NCI-H2107 (cell line): ENCODE results near the gene CBR1.
A peak's percentile ranks its signal among the peaks of the same experiment; 100 is the strongest.
"Not testable (repeated sequence)": the region's sequence is repeated elsewhere in the genome, so short reads cannot be mapped to it uniquely, and the experiment has no call there.

Experiments used
- DNase-seq: peaks from one replicate; lab custom pipeline; 2025; lab: John Stamatoyannopoulos, UW

Gene CBR1

DNA sequence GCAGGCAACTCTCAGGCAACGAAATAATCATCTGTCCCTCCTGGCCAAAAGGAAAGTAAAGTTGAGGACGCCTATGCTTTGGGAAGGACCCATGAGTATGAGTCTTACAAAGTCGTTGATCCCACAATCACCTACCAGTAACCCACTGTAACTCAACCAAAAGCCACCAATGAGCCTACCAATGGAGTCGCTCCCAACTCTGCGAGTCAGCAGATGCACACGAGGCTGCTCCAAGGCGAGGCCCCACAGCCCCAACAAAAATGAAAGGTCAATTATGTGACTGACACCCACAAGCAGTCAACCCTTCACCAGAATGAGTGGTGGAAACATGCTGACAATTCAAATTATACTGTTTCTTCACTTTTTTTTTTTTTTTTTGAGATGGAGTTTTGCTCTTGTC is 21.5 kb upstream of the CBR1 start:
- no peak for DNase-seq

DNA sequence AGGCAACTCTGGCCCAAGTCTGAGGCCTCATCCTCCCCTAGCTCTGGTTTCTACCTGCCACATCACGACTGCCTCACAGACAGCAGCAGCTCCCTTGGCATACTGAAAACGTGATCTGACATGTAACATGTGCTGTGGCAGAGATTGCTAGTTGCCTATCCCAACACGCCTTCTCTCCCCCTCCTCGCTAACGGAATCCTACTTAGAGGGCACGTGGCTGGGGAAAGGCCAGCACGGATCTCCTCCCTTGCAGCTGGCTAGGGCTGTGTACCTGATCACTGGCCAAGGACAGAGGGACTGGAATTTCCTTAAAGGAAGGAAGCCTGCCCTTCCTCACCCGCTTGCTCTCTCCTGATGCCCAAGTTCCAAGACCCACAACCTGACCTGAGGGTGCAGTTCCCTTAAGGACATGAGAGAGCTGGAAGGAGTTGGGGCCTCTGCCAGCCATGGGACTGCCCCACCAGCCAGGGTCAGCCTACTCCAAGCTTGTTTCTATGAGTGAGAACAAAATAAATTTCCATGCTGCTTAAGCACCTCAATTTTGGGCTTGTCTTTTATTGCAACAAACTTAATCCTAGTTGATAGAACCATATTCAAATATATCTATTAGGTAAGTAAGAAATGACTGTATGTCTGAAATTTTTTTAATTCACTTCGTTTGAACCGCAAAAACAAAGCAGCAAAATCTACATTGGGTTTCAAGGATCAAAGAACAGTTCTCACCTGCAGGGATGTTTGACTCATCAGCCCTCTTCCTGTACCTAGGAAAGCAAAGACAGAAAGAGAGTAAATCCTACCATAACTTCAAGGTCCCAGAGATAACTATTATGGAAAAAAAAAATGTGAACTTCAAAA is 16.7 kb upstream of the CBR1 start:
- DNase-seq, result no peak

- no peak for DNase-seq
Measured at GRCh38 chr21:36053715-36054062, 16.1 kb upstream of the CBR1 start.

DNA sequence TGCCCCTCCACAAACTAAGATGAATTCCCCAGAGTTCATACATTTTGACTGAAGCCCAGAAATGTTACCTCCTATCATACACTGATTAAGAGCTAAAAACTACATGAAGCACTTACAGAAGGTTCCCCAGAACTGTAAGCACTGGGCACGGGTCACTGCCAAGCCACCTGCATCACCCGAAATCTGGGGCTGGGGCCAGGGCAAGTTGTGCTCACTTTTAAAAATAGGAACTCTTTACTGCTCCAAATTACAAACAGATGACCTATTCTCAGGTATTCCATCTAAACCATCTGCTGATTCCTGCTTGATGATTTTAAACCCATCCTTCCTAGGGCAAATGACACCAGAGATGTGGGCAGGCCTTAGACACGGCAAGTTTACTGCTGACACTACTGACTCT is 14.3 kb upstream of the CBR1 start:
- DNase-seq, result no peak

- no peak for DNase-seq
Measured at GRCh38 chr21:36059823-36060158, 10.0 kb upstream of the CBR1 start.

DNA sequence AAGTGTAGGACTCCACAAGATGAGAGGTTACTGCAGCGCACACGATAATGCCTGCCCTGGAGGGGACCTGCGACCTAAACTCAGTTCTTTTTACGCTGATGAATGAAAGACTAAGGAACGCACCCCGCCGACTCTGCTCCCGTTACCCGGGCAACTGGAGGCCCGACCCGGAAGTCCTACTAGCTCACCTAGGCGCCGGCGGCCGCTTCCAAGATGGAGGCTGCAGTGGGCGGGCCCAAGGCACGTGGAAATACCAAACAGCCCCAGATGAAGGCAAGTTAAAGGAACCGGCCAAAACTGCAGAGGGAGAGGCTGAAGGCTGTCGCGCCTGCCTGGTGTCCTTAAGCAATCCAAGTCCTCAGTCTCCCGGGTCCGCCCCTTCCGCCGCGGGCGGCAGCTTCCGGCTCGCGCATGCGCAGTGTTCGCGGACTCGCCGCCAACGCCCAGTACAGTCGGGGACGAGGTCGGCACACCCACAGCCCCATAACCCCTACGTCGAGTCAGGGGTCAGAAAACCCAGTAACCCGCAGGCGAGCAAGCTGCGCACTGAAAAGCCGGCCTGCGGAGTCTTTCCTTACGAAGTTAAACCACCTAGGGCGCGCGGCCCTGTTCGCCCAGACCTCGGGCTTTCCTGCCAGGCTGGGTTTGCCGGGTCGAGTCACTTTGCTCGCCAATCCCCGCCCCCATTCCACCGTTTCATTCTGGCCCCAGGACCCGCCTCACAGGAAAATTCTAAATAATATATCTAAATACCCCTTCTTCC is 9.5 kb upstream of the CBR1 start, which contains the start of gene SETD4:
Gene SETD4, minus strand, starts transcription at position 368 of the 763 bp plus-strand sequence. CDS start 1,638 bp downstream, outside the sequence.
- DNase-seq, result peak; percentile 61

DNA sequence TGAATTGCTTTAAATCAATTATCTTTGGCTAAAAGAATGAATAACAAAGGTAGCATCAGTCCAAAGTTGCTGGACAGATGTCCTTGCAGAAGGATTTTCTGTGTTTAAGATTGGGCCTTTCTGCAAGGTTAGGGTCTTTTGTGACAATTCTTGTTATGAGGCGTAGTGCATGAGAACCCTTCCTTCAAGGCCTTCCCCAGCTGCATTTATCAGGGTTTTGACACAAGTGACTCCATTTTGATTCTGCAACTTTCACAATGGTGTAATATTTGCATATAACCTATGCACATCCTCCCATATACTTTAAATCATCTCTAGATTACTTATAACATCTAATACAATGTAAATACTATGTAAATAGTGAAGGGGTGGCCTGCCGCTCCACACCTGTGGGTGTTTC is 8.4 kb upstream of the CBR1 start:
- no peak for DNase-seq

GRCh38 chr21:36063375-36064084 is 6.3 kb upstream of the CBR1 start:
- DNase-seq, result no peak

DNA sequence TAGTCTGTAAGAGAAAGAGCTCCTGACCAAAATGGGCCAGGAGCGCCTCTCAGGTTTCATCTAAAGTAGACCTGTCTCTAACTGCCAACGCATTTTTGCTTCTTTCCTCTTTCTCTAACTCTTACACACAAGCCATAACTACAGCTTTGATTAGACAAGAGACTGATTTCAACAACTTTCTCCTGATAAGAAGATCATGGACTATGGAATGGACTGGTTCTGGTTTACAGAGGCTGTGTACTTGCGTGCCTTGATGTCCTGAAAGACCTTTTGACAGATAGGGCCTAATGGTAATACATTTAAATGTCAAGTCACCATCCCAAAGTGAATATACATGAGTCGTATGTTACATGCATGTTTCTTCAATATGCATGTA is 5.8 kb upstream of the CBR1 start:
- DNase-seq, result no peak

DNA sequence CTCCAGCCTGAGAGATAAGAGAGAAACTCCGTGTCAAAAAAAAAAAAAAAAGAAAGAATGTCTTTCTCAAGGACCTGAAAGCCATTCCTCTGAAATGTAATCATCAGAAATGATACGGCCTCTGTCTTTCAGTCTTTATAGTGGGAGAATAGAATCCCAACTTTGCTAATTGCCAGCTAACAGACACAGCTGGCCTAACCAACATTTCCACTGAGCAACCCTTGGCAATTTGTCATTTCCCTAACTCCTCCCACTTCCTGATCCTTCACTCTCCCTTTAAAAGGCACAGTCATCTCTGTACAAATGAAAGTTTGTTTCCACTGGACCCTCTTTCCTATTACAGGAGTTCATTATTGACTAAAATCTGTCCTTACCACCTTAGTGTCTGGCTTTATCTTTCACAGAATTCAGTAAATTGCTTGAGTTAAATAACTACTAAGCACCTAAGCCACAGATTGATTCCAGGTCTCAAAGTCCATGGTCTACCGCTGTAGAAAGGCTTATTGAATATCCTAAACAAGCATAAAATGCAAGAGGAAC is 4.3 kb upstream of the CBR1 start:
- DNase-seq, result no peak

- DNase-seq, result no peak
Measured at GRCh38 chr21:36068748-36069398, 951 bp upstream of the CBR1 start.

GRCh38 chr21:36070999-36071398 is 1.2 kb downstream of the CBR1 start:
- DNase-seq, result no peak

DNA sequence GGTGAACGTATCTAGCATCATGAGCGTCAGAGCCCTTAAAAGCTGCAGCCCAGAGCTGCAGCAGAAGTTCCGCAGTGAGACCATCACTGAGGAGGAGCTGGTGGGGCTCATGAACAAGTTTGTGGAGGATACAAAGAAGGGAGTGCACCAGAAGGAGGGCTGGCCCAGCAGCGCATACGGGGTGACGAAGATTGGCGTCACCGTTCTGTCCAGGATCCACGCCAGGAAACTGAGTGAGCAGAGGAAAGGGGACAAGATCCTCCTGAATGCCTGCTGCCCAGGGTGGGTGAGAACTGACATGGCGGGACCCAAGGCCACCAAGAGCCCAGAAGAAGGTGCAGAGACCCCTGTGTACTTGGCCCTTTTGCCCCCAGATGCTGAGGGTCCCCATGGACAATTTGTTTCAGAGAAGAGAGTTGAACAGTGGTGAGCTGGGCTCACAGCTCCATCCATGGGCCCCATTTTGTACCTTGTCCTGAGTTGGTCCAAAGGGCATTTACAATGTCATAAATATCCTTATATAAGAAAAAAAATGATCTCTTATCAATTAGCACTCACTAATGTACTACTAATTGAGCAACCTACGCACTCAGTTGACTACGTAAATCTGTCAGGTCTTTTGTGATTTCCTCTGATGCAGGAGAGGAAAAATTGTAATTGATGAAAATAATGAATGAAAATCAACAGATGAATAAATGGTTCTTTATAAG is 2.8 kb downstream of the CBR1 start:
- DNase-seq, result no peak

DNA sequence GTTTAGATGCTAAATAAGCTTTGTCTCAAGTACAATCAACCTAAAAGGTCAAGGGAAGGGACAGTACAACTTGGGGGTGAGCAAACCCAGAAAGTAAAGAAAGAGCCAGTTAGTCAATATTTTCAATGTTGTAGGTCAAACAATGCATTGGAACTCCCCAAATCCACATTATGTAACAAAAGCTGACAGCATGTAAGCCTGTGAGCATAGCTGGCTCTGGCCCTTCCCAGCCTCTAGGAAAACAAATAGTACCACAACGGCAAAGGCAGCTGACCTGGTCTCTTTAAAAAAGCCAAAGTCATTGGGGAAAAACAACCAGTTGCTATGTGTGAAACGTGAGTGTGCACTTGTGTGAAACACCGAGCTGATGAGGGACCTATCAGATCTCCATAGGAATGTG is 3.4 kb downstream of the CBR1 start:
- no peak for DNase-seq

- DNase-seq, result not testable (repeated sequence)
Measured at GRCh38 chr21:36073911-36074310, 4.1 kb downstream of the CBR1 start.

GRCh38 chr21:36075171-36075570 is 5.3 kb downstream of the CBR1 start:
- no peak for DNase-seq

DNA sequence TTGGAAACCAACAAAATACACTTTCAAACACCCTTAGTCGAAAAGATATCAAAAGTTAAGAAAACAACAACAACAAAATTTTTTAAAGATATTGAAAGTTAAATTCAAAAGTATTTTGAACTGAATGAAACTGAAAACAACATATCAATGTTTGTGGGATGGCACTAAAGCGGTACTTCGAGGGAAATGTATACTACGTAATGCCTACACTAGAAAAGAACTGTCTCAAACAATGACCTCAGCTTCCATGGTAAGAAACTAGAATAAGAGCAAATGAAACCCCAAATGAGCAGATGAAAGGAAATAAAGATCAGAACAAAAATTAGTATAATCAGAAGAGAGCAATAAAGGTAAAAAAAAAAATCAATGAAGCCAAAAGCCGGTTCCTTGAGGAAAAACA is 6.1 kb downstream of the CBR1 start:
- no peak for DNase-seq

DNA sequence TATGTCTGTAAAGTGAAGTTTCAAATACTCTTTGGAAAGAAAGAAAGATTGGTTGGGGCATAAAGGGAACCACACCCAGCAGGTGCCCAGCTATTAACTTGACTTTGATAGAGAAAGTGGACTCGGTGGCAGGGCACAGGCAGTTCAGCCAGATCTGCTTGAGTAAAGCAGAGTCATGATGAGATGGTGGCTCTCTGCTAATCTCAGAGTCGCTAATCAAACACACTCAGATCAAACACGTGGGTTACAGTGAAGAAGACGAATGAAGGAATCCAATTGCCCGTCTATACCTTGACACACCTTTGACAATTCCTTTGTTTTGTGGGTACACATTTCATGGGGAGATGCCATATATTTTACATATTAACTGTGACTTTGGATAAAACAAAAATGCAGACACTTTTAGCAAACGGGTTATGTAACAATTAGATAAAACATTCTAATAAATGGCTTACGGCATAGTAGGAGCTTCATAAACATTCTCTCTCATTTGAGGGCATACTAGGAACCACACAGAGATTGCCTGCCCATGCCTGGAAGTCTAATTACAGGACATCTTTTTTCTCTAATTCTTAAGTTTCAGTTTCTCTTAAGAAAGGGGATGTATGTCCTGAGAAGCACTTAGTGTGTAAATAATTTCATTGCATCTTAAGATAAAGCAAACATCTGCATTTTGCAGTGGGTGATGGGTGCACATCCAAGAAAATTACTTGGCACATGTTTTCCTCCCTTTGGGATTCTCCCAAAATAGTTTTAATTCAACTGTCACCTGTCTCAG is 7.2 kb downstream of the CBR1 start:
- no peak for DNase-seq

- DNase-seq, result no peak
Measured at GRCh38 chr21:36077758-36078157, 7.9 kb downstream of the CBR1 start.

DNA sequence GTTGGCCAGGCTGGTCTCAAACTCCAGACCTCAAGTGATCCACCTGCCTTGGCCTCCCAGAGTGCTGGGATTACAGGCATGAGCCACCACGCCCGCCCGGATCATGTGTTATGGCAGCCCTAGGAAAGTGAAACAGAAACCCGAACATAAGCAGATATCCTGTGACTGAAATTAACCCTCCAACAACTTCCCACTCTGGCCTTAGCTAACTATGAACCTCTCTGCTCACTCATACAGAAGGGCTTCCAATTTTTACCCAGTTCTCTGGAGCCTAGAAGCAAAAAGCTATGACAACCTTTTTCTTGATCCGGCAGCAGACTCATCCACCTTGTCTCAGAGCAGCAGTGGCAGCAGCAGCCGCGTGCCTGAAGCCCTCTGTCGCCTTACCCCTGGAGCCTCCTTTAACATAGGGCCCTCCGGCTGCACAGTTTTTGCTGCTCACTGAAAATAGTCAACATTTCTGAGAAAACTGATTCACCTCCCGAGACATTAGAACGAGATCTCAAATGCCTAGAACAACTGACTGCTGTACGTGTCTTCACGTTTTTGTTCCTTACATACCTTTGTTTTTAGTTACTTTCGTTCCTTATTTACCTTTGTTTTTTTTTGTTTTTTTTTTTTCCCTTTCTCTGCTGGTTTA is 9.3 kb downstream of the CBR1 start:
- DNase-seq, result no peak
